Vagina (tissue), 2 donors: ENCODE data around the gene PCP4. TPM values are rescaled to one million over a fixed set of nuclear protein-coding genes. Genes with fewer than 3 reads are reported as not detected.

ENCODE experiments used
- DNase-seq, 2 donors: peaks; one replicate each; pipeline ENCODE4 v3.0.0-alpha.2; 2017; ENCODE audit errors: extremely low spot score in 2 of 2
- H3K27ac ChIP-seq: fragments of 200-600 bp; sonication (generic); one replicate; pipeline ENCODE4 v1.5.1; 2019
- H3K27me3 ChIP-seq: fragments of 200-600 bp; sonication (generic); one replicate; pipeline ENCODE4 v1.5.1; 2019
- H3K36me3 ChIP-seq, 2 donors: fragments of 200-600 bp; sonication (generic); one replicate each; pipeline ENCODE4 v1.5.1; 2017 to 2019
- H3K4me1 ChIP-seq: fragments of 200-600 bp; sonication (generic); one replicate; pipeline ENCODE4 v1.5.1; 2019
- H3K4me3 ChIP-seq, 2 donors: fragments of 200-600 bp; sonication (generic); 1 replicate in 1 of 2; 2 replicates in 1 of 2; pipeline ENCODE4 v1.5.1; 2016 to 2019
- H3K9me3 ChIP-seq: fragments of 200-600 bp; sonication (generic); one replicate; pipeline ENCODE4 v1.5.1; 2019
- POLR2A ChIP-seq, 2 donors: fragments of 450-650 bp; IDR thresholded peaks; one replicate each; pipeline ENCODE4 v1.6.1; 2017; ENCODE audit warnings: antibody characterized with exemption in 2 of 2, mild to moderate bottlenecking in 2 of 2, moderate library complexity in 2 of 2
- POLR2AphosphoS5 ChIP-seq, 2 donors: sonication (generic); formaldehyde crosslinking; IDR thresholded peaks; one replicate each; pipeline ENCODE4 v1.9.0; 2017; ENCODE audit warnings: antibody characterized with exemption in 2 of 2, mild to moderate bottlenecking in 2 of 2, low read depth in 1 of 2; ENCODE audit not compliant: insufficient read depth in 1 of 2
- intact Hi-C: fragments of 100-400 bp; cut with DNase I; formaldehyde crosslinking; loops from one replicate; pipeline ENCODE4 v1.15.1; 2023
- total RNA-seq: library from RNA; depleted of rRNA; stranded (reverse); fragments of >200 nt; gene quantifications from one replicate; pipeline ENCODE4 v1.2.3, GENCODE V29; 2016
- TF ChIP-seq, protein P1 (sequence below), 3 experiments: fragments of 450-650 bp in 2 of 3; fragments of 200-600 bp in 1 of 3; sonication (generic) in 1 of 3; IDR thresholded peaks; one replicate each; pipeline ENCODE4 v1.5.1; 2017 to 2019; ENCODE audit warnings: antibody characterized with exemption in 3 of 3, mild to moderate bottlenecking in 2 of 3, moderate library complexity in 2 of 3

Gene PCP4
- total RNA-seq, 1 donor from 2014 or later, result 174 TPM

DNA sequence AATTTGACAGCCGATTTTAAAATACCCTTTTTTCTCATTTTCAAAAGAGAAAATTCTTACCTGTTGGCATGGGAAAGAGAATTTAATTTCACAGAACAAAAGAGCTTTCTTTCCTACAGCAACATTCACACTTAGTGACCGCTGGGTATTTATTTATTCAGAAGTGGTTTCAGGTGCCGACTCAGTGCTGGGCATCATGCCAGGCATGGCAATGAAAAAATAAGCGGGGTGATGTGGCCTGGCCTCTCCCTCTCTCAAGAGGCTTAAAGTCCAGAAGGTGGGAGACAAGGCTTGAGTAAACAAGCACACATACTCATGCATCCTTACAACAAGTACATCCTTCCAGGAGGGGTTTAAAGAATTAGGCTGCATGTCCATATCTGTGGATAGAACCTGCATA is 4.1 kb upstream of the PCP4 start:
- no peaks in the 10 kb centered on the region for H3K36me3 ChIP-seq
- H3K9me3 ChIP-seq, result no peaks in the 10 kb centered on the region
- intact Hi-C loops, result loop anchor here (5.0 kb wide), 1 partner anchor 264 kb away; no protein-coding TSS in a partner anchor
- H3K4me1 ChIP-seq, result no peaks in the 10 kb centered on the region
- no peaks in the 10 kb centered on the region for H3K27me3 ChIP-seq
- DNase-seq, result no peak
- H3K27ac ChIP-seq, result no peak overlapping the region
- no peak overlapping the region for H3K4me3 ChIP-seq
- TF ChIP-seq POLR2AphosphoS5 (IDR thresholded peaks at IDR 0.05; ENCODE audit: insufficient read depth in 1 of 2, low read depth in 1 of 2), result no peak
- TF ChIP-seq POLR2A (IDR thresholded peaks at IDR 0.05), result no peak
- TF ChIP-seq, protein P1, sequence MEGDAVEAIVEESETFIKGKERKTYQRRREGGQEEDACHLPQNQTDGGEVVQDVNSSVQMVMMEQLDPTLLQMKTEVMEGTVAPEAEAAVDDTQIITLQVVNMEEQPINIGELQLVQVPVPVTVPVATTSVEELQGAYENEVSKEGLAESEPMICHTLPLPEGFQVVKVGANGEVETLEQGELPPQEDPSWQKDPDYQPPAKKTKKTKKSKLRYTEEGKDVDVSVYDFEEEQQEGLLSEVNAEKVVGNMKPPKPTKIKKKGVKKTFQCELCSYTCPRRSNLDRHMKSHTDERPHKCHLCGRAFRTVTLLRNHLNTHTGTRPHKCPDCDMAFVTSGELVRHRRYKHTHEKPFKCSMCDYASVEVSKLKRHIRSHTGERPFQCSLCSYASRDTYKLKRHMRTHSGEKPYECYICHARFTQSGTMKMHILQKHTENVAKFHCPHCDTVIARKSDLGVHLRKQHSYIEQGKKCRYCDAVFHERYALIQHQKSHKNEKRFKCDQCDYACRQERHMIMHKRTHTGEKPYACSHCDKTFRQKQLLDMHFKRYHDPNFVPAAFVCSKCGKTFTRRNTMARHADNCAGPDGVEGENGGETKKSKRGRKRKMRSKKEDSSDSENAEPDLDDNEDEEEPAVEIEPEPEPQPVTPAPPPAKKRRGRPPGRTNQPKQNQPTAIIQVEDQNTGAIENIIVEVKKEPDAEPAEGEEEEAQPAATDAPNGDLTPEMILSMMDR (IDR thresholded peaks at IDR 0.05), result no peak

DNA sequence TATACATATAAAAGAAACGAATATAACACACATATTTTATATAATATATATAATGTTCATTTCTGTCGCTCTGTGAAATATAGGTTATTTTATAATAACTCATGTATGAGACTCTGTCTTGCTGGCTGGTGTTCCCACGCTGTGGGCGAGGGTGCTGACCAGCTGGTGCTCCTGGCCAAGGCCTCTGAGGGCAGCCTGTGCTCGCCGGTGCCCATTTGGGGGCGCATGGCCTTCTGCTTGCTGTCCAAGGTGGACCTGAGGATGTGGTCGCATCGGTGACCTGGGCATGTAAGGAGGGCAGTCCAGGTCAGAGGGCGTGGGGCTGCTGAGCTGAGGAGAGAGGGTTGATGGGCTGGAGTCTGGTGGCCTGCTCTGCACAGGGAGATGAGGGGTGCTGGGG is 1.1 kb upstream of the PCP4 start:
- Histone ChIP-seq H3K27me3 (no peaks in the 10 kb centered on the region), H3K4me1 (peaks cover 10% of the 10 kb centered on the region), H3K36me3 (no peaks in the 10 kb centered on the region), H3K27ac (no peak overlapping the region), H3K9me3 (no peaks in the 10 kb centered on the region), H3K4me3 (no peak overlapping the region)
- intact Hi-C loops, result no loop called here
- TF ChIP-seq POLR2AphosphoS5 (IDR thresholded peaks at IDR 0.05; ENCODE audit: insufficient read depth in 1 of 2, low read depth in 1 of 2), result no peak
- TF ChIP-seq, protein P1 (IDR thresholded peaks at IDR 0.05), result no peak
- DNase-seq, result no peak

DNA sequence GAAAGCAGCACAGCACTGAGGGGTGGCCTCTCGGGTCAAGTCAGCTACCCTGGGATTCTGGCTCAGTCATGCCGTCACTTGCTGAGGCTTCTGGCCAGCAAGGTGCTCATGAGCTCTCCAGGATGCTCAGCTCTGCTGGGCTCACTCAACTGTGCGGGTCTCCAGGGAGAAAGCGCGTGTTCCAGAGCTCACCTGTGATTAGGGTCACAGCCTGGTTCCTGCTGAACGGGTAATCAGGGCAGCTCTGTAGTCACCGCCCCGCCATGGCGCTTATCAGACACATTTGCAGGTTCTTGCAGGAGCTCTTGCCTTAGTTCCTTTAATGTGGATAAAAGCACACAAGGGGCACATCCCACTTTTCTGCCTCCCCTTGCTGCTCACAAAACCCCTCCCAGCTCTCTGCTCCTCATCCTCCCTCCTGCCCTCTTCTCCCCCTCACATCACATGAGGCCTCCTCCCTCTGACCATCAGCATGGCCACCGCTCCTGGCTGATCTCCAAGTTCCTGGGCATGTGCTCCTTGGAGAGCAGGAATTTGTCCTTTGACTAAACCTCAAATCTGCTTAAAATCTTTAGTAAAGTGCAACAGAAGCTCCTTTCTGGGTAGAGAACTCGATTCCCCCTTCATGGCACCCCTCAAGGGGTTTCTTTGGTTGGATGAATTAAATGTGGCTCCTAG is 2.0 kb downstream of the PCP4 start:
- intact Hi-C loops, result no loop called here
- H3K4me3 ChIP-seq, result peak overlapping the region; percentile 35 to 42
- H3K4me1 ChIP-seq, result peaks cover 10% of the 10 kb centered on the region
- no peak for DNase-seq
- TF ChIP-seq POLR2AphosphoS5 (IDR thresholded peaks at IDR 0.05; ENCODE audit: insufficient read depth in 1 of 2, low read depth in 1 of 2) (peak in 1 of 2 donors; percentile 45), POLR2A (IDR thresholded peaks at IDR 0.05) (no peak)
- TF ChIP-seq, protein P1 (IDR thresholded peaks at IDR 0.05), result no peak
- no peaks in the 10 kb centered on the region for H3K36me3 ChIP-seq
- H3K9me3 ChIP-seq, result no peaks in the 10 kb centered on the region
- no peaks in the 10 kb centered on the region for H3K27me3 ChIP-seq
- H3K27ac ChIP-seq, result peak overlapping the region; percentile 61

DNA sequence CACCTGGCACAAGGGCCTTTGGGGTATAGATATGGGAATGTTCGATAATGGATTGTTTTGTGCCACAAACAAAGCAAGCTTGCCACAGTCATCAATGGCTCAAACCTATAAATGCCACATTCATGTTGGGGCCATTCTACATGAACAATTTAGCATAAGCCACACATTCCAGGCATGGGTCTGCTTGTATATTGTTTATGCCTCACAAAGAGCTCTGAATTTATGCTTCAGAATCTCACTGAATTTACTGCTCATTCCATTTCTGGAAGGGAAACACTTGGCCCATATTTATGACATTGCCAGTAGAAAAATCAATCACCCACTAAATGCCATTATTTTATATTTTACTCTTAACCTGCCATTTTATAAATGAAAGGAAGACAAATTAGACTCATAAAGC is 6.4 kb downstream of the PCP4 start:
- no peaks in the 10 kb centered on the region for H3K36me3 ChIP-seq
- H3K9me3 ChIP-seq, result no peaks in the 10 kb centered on the region
- peaks cover 10% of the 10 kb centered on the region for H3K4me1 ChIP-seq
- intact Hi-C loops, result no loop called here
- H3K27ac ChIP-seq, result no peak overlapping the region
- DNase-seq, result no peak
- TF ChIP-seq POLR2AphosphoS5 (IDR thresholded peaks at IDR 0.05; ENCODE audit: insufficient read depth in 1 of 2, low read depth in 1 of 2) (no peak), POLR2A (IDR thresholded peaks at IDR 0.05) (no peak)
- TF ChIP-seq, protein P1 (IDR thresholded peaks at IDR 0.05), result no peak
- H3K4me3 ChIP-seq, result no peak overlapping the region
- H3K27me3 ChIP-seq, result no peaks in the 10 kb centered on the region

DNA sequence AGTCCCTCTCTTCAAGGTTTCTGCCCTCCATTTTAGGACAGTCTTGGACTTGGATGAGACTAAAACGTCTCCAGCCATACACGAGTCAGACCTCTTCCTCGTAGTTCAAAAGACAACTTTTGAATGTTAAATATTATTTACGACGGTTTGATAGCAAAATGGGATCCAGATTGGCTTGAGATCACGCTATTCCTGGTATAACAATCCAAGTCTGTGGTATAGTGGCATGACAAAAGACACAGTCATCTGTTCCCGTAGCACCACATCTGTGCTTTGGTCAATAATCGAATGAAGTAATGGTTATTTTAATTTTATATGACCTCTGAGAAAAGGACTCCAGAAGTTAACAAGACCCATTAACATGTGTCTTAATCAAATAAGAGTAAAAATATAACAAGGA is 7.0 kb downstream of the PCP4 start:
- H3K27ac ChIP-seq, result no peak overlapping the region
- intact Hi-C loops, result no loop called here

More for the DNA sequence above, 7.0 kb downstream of the PCP4 start:
- Histone ChIP-seq H3K9me3 (no peaks in the 10 kb centered on the region), H3K4me1 (peaks cover 8% of the 10 kb centered on the region), H3K27me3 (no peaks in the 10 kb centered on the region), H3K36me3 (no peaks in the 10 kb centered on the region), H3K4me3 (no peak overlapping the region)
- no peak for DNase-seq
- TF ChIP-seq POLR2AphosphoS5 (IDR thresholded peaks at IDR 0.05; ENCODE audit: insufficient read depth in 1 of 2, low read depth in 1 of 2) (no peak), POLR2A (IDR thresholded peaks at IDR 0.05) (no peak)
- TF ChIP-seq, protein P1 (IDR thresholded peaks at IDR 0.05), result no peak
